Left cardiac atrium (tissue), 4 donors: Measurements from ENCODE around the gene TRIM27. TPM values are rescaled to one million over a fixed set of nuclear protein-coding genes. Genes with fewer than 3 reads are reported as not detected.
"Not testable (repeated sequence)": the region's sequence is repeated elsewhere in the genome, so short reads cannot be mapped to it uniquely, and the experiment has no call there.

Source experiments
- ATAC-seq, 2 donors: fragments of 200-7000 bp; cut with Tn5 transposase; one replicate each; pipeline ENCODE4 v1.9.1; 2020; ENCODE audit warnings: mild to moderate bottlenecking in 2 of 2, moderate library complexity in 2 of 2
- DNase-seq: peaks from one replicate; pipeline ENCODE4 v3.0.0-alpha.2; 2020
- intact Hi-C, 2 donors: fragments of 100-400 bp; cut with DNase I; formaldehyde crosslinking; loops; one replicate each; pipeline versions ENCODE4 v1.14.1 to v1.15.1; 2022 to 2023
- total RNA-seq, 2 donors: library from RNA; stranded (reverse); fragmentation: NEBNext Ultra II Directional; extraction: Animal tissue kit (Norgen Biotek cat#: 25700); gene quantifications; one replicate each; pipeline ENCODE4 v1.2.1, GENCODE V29; 2021
- donor health status: DM: no; HTN: yes; CAD: no.
- donor health status: DM: no; HTN: yes; CAD: no; lungs with severe emphysema.
- donor health status: DM: yes; HTN: yes; CAD: no.
- donor health status: Dilated cardiomyopathy.

TRIM27 gene
- total RNA-seq, 2 donors from 2014 or later = 20.7 to 25.3 TPM

DNA sequence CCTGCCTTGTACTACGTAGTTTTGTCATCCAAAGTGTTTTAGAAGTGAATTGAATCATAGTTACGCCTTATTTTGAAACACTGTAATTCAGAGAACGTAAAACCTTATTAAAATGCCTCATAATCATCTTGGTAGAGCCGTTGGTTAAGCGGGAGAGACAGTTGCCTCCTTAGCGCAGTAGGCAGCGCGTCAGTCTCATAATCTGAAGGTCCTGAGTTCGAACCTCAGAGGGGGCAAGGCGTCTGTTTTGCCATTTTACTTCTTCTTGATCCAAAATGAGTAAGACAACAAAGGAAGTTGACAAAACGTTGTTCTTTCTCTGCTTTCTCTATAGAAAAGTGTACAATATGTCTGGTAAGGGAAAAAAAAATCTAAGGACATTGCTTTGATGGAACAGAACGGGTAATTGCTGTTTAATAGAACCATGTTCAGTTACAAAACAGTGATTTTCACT is 20.7 kb upstream of the TRIM27 start:
- peak; percentile 55 to 67 for ATAC-seq
- intact Hi-C loops = loop anchor here (5.0 kb wide), 3 partner anchors 38 to 107 kb away; no protein-coding TSS in a partner anchor
- peak; percentile 51 for DNase-seq

DNA sequence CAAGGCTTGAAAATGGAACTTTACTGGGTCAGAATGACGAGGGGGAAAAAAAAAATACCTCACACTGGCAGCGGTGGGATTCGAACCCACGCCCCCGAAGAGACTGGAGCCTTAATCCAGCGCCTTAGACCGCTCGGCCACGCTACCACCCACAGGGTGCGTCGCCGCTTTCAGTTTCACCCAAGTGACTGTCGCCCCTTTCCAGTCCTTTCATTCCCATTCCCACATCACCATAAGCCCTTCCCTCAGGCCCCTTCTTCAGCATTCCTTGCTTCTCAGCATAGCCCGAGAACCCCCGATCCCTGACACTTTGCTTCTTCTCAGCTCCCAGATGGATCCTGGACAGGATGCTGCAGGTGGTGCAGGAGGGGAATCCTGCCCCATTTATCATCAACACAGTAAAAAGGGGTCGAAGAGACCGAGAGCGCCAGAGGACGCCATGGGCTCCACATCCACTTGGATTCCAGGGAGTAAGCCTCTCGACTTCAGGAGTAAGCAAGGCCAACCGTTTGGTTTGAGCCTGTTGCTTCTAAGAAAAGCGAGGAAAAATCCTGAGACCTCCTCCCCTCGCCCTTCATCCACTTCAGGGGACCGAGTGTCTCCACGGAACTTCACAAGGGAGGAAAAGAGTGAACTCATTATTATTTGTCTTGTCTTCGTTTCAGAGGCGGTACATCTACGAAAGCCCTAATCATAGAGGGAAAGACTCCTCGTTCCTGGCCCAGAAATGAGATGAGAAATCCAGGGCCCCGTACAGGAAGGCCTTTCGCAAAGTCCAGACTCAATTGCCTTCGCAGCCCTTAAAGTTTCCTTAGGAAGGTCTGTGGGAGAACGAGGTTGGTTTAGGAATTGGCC is 20.0 kb upstream of the TRIM27 start:
- DNase-seq = peak; percentile 83
- peak; percentile 49 to 75 for ATAC-seq
- intact Hi-C loops = loop anchor here (5.0 kb wide), 3 partner anchors 39 to 106 kb away; no protein-coding TSS in a partner anchor

DNA sequence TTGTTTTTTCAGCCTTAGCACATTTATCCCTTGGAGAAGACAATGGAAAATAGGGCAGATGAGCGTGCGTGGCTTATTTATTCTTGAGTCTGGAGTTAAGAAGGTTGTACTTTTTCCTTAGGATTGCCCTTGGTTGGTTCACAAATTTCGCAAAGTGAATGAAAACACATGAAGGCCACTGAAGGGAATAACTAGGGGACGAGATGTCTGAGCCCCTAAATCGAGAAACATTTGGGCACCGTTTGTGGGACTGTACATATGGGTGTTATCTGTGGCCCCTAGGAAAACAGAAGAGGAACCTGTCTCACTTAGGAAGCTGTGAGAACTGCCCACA is 19.4 kb upstream of the TRIM27 start:
- intact Hi-C loops = loop anchor here (5.0 kb wide), 3 partner anchors 39 to 106 kb away; no protein-coding TSS in a partner anchor
- no peak for DNase-seq
- no peak for ATAC-seq

DNA sequence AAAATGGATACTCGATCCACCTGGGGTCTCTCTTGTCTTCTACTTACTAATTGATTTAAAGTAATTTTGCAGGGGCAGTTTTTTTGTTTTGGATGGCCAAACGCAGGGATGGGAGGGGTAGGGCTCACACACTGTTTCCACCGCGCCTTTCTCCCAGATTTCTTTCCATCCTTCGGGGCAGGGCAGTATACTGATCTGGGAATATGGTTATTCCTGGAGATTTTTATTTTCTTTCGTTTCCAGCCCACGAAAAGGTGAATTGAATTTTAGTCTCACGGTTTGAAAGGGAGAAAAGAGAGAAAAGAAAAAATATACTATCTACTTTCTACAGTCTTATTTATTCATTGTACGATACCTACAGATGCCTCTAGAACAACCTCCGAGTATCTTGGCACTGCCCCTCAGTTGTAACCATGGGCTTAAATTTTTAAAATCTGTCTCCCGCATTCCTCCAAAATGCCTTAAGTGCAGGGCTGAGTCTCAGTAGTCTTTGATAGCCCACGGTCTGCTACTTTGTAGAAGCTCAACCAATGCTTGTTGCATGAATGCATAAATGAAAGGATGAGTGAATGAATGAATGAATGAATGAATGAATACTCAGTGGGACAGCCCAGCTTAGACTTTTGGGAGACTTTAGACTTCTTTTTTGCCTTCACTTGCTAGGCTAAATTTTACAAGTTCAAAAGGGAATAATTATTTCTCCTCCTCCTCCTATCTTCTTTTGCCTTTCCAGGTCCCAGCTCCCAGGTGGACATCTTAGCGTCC is 18.1 kb upstream of the TRIM27 start:
- ATAC-seq (no peak), DNase-seq (no peak)
- intact Hi-C loops = loop anchor here (5.0 kb wide), 3 partner anchors 40 to 105 kb away; no protein-coding TSS in a partner anchor

DNA sequence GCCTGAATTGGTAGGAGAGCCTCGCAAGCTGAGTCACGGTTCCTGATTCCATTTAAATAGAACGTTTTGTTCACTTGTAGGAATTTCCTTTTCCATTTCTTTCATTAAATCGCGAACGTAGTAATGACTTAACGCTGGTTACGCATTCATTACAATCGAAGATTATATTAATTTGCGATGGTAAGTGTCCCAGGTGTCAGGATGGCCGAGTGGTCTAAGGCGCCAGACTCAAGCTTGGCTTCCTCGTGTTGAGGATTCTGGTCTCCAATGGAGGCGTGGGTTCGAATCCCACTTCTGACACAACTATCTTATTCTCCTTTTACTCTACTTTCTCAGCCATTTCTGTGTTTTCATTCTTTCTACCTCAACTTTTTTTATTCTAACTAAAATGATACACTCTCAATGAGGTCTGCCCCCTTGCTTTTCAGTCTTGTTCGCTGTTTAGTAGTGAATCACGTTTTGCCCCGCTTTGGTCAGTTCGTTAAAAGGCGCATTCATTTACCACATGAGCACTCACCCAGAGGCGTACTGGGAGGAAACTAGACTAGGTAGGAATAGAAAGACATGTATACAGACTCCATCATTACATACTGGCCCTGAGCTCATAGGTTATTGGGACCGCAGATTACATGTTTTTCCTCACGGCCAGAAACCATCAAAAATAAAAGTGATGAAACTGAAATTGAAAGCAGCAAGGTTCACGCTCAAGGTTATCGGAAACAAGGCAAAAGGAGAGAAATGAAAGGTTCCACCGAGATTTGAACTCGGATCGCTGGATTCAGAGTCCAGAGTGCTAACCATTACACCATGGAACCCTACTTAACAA is 17.3 kb upstream of the TRIM27 start:
- DNase-seq (peak; percentile 77), ATAC-seq (peak; percentile 75 to 93)
- intact Hi-C loops = loop anchor here (5.0 kb wide), 3 partner anchors 41 to 104 kb away; no protein-coding TSS in a partner anchor

DNA sequence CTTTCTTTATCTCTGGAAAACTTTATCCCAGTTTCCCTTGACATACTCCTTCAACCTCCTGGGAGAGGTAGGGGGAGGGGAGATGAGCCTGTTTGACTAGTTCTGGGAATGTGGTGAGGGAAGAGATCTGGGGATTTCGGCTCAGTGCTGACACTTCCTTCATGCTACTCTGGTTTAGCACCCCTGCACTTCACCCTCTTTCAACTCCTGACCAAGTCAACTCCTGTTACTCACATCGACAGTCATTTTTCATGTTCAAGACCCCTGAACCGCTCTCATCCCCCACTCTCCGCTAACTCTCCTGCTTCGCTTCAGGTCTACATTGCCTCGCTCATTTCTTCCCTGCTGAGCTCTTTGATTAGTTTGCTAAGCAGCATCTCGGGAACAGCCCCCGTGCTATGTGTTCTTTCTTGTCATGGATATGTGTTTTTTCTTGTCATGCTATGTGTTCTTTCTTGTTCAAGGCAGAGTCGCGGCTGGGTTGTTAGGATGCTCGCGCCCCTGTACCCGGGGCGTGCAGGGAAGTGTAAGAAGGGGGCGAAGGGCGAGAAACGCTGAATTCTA is 16.6 kb upstream of the TRIM27 start:
- intact Hi-C loops = loop anchor here (5.0 kb wide), 3 partner anchors 42 to 103 kb away; no protein-coding TSS in a partner anchor
- peak; percentile 47 for DNase-seq
- peak; percentile 23 to 57 for ATAC-seq

DNA sequence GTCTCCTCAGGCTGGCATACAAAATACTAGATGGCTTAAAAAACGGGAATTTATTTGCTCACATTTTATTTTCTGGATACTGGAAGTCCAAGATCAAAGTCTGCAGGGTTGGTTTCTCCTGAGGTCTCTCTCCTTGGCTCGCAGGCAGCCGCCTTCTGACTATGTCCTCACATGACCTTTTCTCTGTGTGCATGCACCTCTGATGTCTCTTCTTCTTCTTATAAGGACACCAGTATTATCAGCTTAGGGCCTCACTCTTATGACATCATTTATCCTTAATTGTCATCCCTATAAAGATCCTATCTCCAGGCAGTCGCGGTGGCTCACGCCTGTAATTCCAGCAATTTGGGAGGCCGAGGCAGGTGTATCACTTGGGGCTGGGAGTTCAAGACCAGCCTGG is 9.3 kb upstream of the TRIM27 start:
- intact Hi-C loops = no loop called here
- ATAC-seq = no peak

DNA sequence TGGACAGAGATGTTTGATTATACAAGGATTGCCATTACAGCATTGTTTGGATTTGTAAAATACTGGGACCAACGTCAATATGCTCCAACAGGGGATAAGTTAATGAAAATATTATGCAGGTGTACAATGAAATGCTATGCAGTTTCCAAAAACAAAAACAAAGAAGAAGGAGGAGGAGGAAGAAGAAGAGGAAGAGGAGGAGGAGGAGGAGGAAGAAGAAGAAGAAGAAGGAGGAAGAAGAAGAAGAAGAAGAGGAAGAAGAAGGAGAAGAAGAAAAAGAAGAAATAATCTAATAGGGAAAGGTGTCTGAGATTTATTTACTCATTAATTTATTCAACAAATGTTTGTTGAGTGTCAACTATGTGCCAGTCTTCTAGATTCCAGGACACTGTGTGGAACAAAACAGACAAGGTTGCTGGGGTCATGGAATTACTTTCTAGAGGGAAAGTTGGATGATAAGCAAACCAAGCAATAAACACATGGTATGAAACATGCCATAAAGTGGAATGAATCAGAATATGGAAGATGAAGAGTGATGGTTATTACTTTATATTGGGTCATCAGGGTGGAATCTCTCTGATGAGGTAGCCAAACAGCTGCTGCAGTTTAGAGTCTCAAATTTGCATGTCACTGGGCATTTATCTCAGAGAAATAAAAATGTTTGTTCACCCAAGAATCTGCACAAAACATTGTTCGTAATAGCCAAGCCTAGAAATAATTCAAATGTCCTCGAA is 6.3 kb upstream of the TRIM27 start:
- no peak for DNase-seq
- ATAC-seq = no peak
- intact Hi-C loops = no loop called here

More for the DNA sequence above, 9.3 kb upstream of the TRIM27 start:
- no peak for DNase-seq

DNA sequence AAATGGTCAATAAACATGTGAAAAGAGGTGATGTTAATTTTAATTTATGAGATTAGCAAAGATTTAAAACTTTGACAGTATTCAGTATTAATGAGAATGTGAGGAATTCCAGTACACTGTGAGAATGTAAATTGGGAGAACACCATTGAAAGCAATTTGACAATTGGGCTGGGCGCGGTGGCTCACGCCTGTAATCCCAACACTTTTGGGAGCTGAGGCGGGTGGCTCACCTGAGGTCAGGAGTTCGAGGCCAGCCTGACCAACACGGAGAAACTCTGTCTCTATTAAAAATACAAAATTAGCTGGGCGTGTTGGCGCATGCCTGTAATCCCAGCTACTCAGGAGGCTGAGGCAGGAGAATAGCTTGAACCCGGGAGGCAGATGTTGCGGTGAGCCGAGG is 5.6 kb upstream of the TRIM27 start:
- intact Hi-C loops, ATAC-seq, DNase-seq: not testable (repeated sequence)

DNA sequence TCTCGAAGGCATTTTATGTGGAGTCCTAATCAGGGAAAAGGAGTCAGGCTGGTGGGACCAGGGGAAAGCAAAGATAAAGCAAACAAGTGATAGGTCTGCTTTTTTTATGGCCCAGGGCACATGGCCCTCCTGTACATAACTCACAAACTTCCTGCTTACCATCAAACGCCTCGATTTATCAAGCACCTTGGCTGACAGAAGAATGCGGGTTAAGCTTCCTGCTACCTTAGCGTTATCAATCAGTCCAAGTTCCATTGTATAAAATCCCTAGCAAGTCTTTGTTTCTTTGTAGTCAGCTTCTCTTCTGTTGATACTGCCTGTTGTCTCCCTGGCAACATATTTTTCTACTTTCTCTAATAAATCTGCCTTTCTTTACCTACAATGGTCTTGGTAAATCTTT is 4.1 kb upstream of the TRIM27 start:
- no peak for DNase-seq
- intact Hi-C loops = no loop called here
- ATAC-seq = no peak

DNA sequence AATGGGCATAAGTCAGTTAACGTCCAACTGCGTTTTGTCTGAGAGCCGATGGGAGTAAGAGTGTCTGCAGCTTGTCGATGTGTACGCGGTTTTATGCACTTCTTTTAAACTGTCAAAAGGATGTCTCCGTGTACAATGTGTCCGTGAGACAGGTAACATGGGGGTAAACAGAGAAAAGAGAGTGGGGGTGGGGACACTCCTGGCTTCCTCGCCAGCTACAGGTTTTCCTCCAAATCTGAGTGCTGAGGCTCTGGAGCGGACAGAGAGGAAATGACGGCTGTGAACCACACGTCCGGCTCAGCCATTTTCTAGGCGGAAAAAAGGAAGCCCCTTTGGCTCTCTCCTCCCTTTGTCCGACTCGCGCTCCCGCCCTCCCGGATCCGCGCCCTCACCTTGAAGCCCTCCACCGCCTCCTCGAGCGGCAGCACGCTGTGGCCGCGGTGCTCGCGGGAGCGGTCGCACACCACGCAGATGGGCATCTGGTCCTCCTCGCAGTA is 916 bp downstream of the TRIM27 start:
- peak; percentile 60 to 65 for ATAC-seq
- intact Hi-C loops = no loop called here
- DNase-seq = peak; percentile 63

DNA sequence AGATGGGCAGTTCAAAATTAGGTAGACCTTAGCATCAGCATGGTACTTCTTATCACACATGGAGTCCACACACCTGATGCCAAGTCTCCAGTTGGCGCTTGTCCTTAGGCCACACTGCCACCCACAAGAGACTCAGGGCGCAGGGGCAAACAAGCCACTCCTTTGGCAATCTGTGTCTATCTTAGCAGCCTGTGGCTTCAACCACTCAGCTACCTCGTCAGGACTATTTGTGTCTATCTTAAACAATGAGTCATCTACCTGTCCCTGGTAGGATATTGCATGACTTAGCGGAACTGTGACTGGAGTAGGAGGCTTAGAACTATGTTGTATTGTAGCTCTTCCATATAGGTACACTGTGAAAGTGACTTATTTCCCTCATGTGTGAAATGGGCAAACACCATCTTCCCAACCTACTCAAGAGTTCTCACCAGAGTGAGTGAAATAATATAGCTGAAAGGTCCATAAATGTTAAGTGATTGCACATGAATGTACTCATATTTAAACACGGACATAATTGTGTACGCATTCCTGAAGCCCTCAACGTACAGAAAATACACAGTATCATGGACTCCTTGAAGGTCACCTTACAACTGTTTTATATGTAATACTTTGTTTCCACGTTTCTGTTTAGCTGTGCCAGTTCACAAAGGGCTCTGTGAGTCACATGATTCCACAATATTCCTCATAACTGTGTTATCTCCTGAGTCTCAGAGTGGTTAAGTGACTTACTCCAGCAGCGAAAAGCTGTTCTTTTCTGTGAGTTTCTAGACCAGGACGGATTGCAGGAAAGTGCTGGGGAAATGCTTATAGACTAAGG is 1.6 kb downstream of the TRIM27 start:
- ATAC-seq = peak in 1 of 2 donors; percentile 2
- no peak for DNase-seq
- intact Hi-C loops = no loop called here

DNA sequence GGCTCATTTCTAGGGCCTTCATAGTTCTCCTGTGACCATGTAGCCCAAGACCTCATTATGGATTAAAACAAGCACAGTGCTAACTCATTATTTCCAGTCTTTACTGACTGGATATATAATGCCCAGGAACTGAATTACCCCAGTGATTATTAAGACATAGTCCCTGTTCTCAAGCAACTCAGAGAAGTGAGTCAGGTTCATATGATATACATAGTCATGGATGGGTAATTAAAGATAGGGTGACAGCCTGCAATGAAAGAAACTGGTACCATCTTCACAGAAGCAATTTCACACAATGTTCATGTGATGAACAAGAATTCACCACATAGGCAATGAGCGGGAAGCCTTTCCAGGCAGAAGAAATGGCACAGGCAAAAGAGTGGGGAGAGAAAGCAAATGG is 3.5 kb downstream of the TRIM27 start:
- no peak for ATAC-seq
- intact Hi-C loops = no loop called here
- DNase-seq = no peak

DNA sequence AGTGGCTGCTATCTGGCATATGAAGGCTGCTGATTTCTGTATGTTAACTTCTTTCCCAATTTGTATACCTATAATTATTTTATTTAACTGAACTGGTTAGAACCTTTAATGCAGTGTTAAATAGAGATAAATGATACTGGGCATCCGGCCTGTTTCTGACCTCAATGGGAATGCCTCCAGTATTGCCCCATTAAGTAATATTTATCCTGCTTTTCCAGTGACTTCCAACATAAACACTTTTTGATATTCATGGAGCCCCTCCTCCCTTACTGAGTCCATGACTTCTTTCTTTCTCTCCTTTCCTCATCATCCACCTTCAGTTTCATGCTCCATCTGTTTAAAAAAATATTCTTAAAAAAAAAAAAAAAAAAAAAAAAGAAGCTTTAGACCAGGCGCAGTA is 8.8 kb downstream of the TRIM27 start:
- intact Hi-C loops = no loop called here
- no peak for DNase-seq
- no peak for ATAC-seq

DNA sequence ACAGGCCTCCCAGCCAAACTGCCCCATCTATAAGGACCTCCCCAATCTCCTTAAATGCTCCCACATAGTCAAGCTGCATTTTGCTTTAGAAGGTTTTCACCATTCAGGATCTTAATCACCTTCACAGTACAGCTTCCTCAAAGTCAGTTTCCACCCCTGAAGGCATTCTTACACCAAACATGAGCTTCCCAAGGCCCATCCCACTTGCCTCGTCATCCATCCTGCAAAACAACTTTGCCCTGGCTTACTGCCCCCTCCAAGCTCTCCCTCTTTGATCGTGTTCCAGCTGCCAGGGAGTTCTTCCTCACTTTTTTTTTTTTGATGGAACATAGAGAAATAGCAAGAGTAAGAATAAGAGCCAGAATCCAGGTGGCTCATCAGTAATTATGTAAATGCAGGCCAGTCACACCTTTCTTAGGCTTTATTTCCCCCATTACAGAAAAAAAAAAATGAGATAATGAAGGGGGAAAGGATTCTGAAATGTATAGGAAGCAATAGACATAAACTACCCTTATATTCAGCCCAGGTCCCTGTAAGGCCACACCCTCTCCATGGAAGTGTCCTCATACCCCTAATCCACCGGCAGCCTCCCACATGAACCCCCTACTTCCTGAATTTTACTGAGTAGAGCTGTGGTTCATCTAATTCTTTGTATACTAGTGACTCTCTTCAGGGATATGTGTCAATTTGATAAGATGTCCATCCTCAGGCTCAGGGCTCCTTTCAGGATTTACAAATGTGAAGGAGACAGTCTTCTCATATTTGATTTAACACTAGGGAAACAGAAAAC is 12.7 kb downstream of the TRIM27 start:
- ATAC-seq (no peak), DNase-seq (no peak)
- intact Hi-C loops = no loop called here

DNA sequence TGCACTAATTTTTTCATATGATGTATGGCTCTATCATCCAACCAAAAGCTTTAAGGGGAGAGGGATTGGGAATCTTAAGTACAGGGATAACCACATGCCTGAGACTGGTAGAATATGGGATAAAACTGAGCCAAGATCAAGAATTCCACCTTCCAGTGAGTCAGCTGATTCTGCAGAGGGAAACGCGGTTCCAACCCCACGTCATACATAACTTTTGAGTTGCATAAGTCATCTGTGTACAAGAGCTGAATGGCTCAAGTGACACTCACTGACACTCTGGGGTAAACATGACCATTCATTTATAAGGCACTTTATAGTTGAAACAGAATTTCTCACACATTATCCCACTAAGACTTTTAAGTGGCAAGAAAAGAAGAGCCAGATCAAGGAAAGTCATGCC is 16.4 kb downstream of the TRIM27 start:
- intact Hi-C loops = no loop called here
- ATAC-seq = no peak
- no peak for DNase-seq
